ENCODE data around the gene CD320.
"Not testable (repeated sequence)": the region's sequence is repeated elsewhere in the genome, so short reads cannot be mapped to it uniquely, and the experiment has no call there.

The CD320 gene

DNA sequence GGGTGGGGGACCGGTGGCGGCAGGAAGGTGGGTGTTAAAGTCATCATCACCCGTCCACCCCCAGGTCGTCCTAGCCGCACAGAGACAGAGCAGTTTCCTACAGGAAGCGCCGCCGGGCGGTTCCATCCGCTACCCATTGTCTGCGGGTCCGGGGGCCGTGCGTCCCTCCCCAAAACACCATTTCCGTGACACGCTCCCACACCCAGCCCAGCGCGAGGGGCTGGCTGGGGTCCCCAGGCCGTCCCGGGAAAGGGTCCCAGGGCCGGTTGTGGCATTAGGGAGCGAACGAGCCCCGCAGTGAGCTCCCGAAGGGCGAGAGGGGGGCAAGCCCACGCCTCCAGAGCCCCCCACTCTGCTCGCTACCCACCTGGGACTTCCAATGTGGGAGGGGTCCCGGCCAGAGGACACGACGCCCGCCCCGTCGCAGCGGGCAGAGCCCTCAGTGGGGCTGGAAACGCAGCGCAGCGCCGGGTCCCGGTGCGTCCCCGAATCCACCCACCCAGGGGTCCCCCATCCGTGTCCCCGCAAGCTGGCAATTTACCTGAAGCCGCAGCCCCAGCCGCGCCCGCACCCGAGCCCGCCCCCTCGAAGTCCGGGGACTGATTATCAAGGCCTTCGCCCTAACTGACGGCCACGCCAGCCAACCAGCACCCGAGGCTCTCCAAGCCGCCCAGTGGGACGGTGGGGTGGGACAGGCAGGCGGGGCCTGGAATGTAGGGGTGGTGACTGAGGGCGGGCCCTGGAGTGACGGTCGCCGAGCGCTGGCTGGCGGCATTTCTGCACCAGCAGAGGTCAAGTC is 34.7 kb upstream of the CD320 start, which contains the start of gene KANK3:
Gene KANK3 (minus strand): TSS at position 579 of the 799 bp plus-strand sequence. CDS start 5,434 bp downstream, outside the sequence.
- DNase-seq (ENCODE audit: low read depth), result peak; percentile 66
- H3K4me3 ChIP-seq (ENCODE audit: low read depth, low read length), result peak within 1 kb of the TSS; percentile 30
- no peak for TF ChIP-seq CTCF (IDR thresholded peaks at IDR 0.05; ENCODE audit: low read depth, low read length, missing control alignments)
- in situ Hi-C loops (cut with HindIII; ENCODE audit: low sequenced_read_pairs), result no loop called here

GRCh38 chr19:8342316-8342683 is 34.1 kb upstream of the CD320 start:
- no peak overlapping the region for H3K4me3 ChIP-seq (ENCODE audit: low read depth, low read length)
- in situ Hi-C loops (cut with HindIII; ENCODE audit: low sequenced_read_pairs), result no loop called here
- DNase-seq (ENCODE audit: low read depth), result no peak
- TF ChIP-seq CTCF (IDR thresholded peaks at IDR 0.05; ENCODE audit: low read depth, low read length, missing control alignments), result no peak

- in situ Hi-C loops (cut with HindIII; ENCODE audit: low sequenced_read_pairs); DNase-seq (ENCODE audit: low read depth); H3K4me3 ChIP-seq (ENCODE audit: low read depth, low read length): not testable (repeated sequence)
These were observed 33.3 kb upstream of the CD320 start for GRCh38 chr19:8341504-8341903.

DNA sequence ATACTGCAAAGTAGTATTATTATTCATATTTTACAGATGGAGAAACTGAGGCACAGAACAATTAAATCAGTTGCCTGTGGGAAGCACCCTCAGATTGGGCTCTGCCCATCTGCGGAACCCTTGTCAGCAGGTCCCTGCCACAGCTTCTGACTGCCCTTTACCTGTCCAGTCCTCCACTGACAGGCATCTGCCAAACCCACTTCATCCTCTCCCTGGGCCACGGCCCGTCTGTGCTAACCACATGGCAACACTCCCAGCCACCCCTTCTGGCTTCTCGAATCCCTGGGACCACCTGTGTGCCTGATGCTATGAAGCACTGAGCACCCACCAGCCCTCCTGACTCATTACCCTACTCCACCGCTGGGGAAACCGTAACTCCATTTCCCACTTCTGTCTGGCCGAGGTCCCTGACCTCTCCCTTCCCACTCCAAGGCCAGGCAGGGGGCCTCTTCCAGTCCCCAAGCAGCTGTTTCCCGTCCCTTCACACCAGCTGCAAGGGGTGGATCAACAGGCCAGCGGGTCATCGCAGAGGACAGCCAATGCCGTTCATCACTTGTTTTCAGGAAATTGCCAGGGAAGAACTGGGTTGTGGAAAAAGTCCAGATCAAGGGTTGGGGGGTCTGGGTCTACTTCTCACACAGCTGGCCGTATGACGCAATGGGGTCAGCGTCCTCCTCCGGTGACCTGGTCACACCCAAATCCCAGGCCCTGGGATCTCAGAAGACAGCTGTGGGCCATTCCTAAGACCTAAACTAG is 32.4 kb upstream of the CD320 start:
- in situ Hi-C loops (cut with HindIII; ENCODE audit: low sequenced_read_pairs), result no loop called here
- no peak for DNase-seq (ENCODE audit: low read depth)
- H3K4me3 ChIP-seq (ENCODE audit: low read depth, low read length), result no peak overlapping the region
- TF ChIP-seq CTCF (IDR thresholded peaks at IDR 0.05; ENCODE audit: low read depth, low read length, missing control alignments), result peak; percentile 30

DNA sequence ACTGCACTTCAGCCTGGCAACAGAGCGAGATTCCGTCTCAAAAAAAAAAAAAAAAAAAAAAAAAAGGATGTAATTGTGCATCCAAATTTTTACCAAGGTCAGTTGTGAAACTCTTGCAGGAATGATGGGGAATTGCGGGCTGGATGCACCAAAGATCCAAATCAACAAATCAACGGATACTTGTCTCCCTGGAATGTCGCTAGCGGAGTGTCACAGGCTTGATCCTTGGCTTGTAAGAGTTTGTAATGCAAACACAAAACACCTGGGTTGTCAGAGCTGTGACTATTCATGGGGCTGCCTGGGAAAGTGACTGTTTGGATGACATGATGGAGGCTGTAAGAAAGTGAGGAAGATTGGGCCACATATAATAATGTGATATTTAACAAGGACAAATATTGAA is 30.7 kb upstream of the CD320 start:
- TF ChIP-seq CTCF (IDR thresholded peaks at IDR 0.05; ENCODE audit: low read depth, low read length, missing control alignments), result no peak
- DNase-seq (ENCODE audit: low read depth), result no peak
- in situ Hi-C loops (cut with HindIII; ENCODE audit: low sequenced_read_pairs), result no loop called here
- H3K4me3 ChIP-seq (ENCODE audit: low read depth, low read length), result no peak overlapping the region

DNA sequence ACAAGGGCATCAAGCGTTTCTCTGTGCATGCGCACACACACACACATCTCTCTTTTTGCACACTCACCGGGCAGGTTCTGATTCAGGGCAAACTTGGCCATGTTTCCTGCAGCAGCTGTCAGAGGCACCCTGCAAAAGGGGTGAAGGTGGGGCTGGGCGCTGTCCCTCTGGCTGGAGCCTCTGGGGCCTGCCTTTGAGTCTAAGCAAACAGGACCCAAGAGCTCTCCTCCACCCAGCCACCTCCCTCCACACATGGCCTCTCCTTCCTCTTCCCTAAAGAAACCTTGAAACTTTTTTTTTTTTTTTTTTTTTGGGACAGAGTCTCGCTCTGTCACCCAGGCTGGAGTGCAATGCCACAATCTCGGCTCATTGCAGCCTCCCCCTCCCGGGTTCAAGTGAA is 29.6 kb upstream of the CD320 start:
- TF ChIP-seq CTCF (IDR thresholded peaks at IDR 0.05; ENCODE audit: low read depth, low read length, missing control alignments), result no peak
- no peak overlapping the region for H3K4me3 ChIP-seq (ENCODE audit: low read depth, low read length)
- in situ Hi-C loops (cut with HindIII; ENCODE audit: low sequenced_read_pairs), result no loop called here
- DNase-seq (ENCODE audit: low read depth), result no peak

DNA sequence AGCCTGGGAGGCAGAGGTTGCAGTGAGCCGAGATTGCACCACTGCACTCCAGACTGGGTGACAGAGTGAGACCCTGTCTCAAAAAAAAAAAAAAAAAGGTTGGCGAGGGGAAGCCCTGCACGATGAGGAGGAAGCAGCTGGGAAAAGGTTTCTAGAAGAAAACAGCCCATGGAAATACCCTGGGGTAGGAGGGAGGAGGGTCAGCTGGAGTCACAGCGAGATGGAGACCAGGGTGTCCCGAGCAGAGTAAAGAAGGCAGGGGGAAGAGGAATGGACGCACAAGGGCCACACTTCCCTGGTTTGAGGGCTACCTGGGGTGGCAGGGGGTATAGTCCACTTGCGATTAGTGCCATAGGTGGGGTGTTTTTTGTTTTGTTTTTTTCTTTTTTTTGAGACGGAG is 28.5 kb upstream of the CD320 start:
- no peak for TF ChIP-seq CTCF (IDR thresholded peaks at IDR 0.05; ENCODE audit: low read depth, low read length, missing control alignments)
- no peak for DNase-seq (ENCODE audit: low read depth)
- in situ Hi-C loops (cut with HindIII; ENCODE audit: low sequenced_read_pairs), result no loop called here
- no peak overlapping the region for H3K4me3 ChIP-seq (ENCODE audit: low read depth, low read length)

Measured in astrocyte of the cerebellum (primary cell).